SK-N-SH treated with all-trans-retinoic acid at 6 μM for 48 hours (cell line): ENCODE measurements around the gene SYK.

Experiments
- ARNTL ChIP-seq: fragments of 450-650 bp; formaldehyde crosslinking; IDR thresholded peaks from 2 replicates; pipeline ENCODE4 v1.5.0; 2020; ENCODE audit warnings: low read depth, mild to moderate bottlenecking, moderate library complexity, borderline replicate concordance
- BACH2 ChIP-seq: fragments of 250-450 bp; sonication (Bioruptor Pico); IDR thresholded peaks from 2 replicates; pipeline ENCODE4 v1.9.0; 2021; ENCODE audit warnings: mild to moderate bottlenecking, borderline replicate concordance
- ESRRG ChIP-seq: fragments of 250-450 bp; sonication (Bioruptor Pico); IDR thresholded peaks from 2 replicates; pipeline ENCODE4 v1.6.1; 2021; ENCODE audit warnings: mild to moderate bottlenecking
- ISL1 ChIP-seq: fragments of 250-450 bp; sonication (Bioruptor Pico); IDR thresholded peaks from 2 replicates; pipeline ENCODE4 v2.1.2; 2022; ENCODE audit warnings: mild to moderate bottlenecking, moderate library complexity
- ZFP30 ChIP-seq: fragments of 450-650 bp; formaldehyde crosslinking; IDR thresholded peaks from 2 replicates; pipeline ENCODE4 v1.5.0; 2022; ENCODE audit warnings: mild to moderate bottlenecking, moderate library complexity
- TF ChIP-seq, protein P1 (sequence below): fragments of 250-450 bp; sonication (Bioruptor Pico); IDR thresholded peaks from 2 replicates; pipeline ENCODE4 v1.5.1; 2021; ENCODE audit warnings: mild to moderate bottlenecking, moderate library complexity
- TF ChIP-seq, protein P2 (sequence below): fragments of 250-450 bp; sonication (Bioruptor Pico); IDR thresholded peaks from 2 replicates; pipeline ENCODE4 v1.5.0; 2020; ENCODE audit warnings: mild to moderate bottlenecking, moderate library complexity
- TF ChIP-seq, protein P3 (sequence below): fragments of 250-450 bp; sonication (Bioruptor Pico); IDR thresholded peaks from 2 replicates; pipeline ENCODE4 v1.5.1; 2020; ENCODE audit warnings: low read depth, mild to moderate bottlenecking, moderate library complexity

DNA sequence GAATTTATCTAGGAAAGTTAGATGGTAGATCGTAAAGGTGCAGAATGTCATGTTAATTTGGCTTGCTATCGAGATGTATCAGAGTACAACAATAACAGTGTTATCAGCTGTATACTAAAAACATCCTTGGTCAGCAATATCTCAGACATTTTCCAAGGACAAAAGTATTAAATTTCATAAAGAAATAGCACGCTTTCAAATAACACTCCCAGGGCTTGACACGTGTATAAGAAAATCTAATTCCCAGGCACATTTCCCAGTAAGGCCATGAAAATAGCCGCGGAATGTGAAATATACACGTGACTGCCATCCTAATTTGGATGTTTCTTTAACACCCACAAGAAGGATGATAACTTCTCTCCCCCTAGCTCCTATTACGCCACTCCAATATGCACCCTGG lies 17.7 kb upstream of the SYK start:
- TF ChIP-seq BACH2 (no peak), ISL1 (CRISPR knock-in tag) (no peak), ARNTL (CRISPR knock-in tag) (no peak), ZFP30 (no peak), ESRRG (CRISPR knock-in tag) (no peak)
- TF ChIP-seq, protein P1, sequence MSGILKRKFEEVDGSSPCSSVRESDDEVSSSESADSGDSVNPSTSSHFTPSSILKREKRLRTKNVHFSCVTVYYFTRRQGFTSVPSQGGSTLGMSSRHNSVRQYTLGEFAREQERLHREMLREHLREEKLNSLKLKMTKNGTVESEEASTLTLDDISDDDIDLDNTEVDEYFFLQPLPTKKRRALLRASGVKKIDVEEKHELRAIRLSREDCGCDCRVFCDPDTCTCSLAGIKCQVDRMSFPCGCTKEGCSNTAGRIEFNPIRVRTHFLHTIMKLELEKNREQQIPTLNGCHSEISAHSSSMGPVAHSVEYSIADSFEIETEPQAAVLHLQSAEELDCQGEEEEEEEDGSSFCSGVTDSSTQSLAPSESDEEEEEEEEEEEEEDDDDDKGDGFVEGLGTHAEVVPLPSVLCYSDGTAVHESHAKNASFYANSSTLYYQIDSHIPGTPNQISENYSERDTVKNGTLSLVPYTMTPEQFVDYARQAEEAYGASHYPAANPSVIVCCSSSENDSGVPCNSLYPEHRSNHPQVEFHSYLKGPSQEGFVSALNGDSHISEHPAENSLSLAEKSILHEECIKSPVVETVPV (CRISPR knock-in tag): no peak
- TF ChIP-seq, protein P2, sequence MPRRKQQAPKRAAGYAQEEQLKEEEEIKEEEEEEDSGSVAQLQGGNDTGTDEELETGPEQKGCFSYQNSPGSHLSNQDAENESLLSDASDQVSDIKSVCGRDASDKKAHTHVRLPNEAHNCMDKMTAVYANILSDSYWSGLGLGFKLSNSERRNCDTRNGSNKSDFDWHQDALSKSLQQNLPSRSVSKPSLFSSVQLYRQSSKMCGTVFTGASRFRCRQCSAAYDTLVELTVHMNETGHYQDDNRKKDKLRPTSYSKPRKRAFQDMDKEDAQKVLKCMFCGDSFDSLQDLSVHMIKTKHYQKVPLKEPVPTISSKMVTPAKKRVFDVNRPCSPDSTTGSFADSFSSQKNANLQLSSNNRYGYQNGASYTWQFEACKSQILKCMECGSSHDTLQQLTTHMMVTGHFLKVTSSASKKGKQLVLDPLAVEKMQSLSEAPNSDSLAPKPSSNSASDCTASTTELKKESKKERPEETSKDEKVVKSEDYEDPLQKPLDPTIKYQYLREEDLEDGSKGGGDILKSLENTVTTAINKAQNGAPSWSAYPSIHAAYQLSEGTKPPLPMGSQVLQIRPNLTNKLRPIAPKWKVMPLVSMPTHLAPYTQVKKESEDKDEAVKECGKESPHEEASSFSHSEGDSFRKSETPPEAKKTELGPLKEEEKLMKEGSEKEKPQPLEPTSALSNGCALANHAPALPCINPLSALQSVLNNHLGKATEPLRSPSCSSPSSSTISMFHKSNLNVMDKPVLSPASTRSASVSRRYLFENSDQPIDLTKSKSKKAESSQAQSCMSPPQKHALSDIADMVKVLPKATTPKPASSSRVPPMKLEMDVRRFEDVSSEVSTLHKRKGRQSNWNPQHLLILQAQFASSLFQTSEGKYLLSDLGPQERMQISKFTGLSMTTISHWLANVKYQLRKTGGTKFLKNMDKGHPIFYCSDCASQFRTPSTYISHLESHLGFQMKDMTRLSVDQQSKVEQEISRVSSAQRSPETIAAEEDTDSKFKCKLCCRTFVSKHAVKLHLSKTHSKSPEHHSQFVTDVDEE (CRISPR knock-in tag): no peak
- TF ChIP-seq, protein P3, sequence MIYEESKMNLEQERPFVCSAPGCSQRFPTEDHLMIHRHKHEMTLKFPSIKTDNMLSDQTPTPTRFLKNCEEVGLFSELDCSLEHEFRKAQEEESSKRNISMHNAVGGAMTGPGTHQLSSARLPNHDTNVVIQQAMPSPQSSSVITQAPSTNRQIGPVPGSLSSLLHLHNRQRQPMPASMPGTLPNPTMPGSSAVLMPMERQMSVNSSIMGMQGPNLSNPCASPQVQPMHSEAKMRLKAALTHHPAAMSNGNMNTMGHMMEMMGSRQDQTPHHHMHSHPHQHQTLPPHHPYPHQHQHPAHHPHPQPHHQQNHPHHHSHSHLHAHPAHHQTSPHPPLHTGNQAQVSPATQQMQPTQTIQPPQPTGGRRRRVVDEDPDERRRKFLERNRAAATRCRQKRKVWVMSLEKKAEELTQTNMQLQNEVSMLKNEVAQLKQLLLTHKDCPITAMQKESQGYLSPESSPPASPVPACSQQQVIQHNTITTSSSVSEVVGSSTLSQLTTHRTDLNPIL (CRISPR knock-in tag): no peak
